ENCODE data around the gene STMN1.

GRCh38 chr1:25858494-25858893 lies 47.7 kb downstream of the STMN1 start:
- TF ChIP-seq CTCF (IDR thresholded peaks at IDR 0.05) (no peak), EZH2 (IDR thresholded peaks at IDR 0.05) (no peak)

Data from neural progenitor cell (in vitro differentiated cells).